ENCODE data around the gene CCR2.

Gene CCR2

GRCh38 chr3:46405301-46406019 lies 51.5 kb downstream of the CCR2 start:
- DNase-seq: no peak

GRCh38 chr3:46406443-46406787 lies 52.5 kb downstream of the CCR2 start:
- peak; percentile 10 for DNase-seq

GRCh38 chr3:46406788-46407611 lies 53.1 kb downstream of the CCR2 start, which contains the start of the genes CCR5AS and CCRL2:
TSS of gene CCR5AS (minus strand) at chr3:46407066.
TSS of gene CCRL2 (plus strand) at chr3:46407259. CDS start at chr3:46408080, 821 bp downstream.
- peak; percentile 54 for DNase-seq

GRCh38 chr3:46407970-46408369 lies 54.1 kb downstream of the CCR2 start:
- DNase-seq: no peak

- no peak for DNase-seq
Observed at GRCh38 chr3:46408853-46409252, 54.9 kb downstream of the CCR2 start.

DNA sequence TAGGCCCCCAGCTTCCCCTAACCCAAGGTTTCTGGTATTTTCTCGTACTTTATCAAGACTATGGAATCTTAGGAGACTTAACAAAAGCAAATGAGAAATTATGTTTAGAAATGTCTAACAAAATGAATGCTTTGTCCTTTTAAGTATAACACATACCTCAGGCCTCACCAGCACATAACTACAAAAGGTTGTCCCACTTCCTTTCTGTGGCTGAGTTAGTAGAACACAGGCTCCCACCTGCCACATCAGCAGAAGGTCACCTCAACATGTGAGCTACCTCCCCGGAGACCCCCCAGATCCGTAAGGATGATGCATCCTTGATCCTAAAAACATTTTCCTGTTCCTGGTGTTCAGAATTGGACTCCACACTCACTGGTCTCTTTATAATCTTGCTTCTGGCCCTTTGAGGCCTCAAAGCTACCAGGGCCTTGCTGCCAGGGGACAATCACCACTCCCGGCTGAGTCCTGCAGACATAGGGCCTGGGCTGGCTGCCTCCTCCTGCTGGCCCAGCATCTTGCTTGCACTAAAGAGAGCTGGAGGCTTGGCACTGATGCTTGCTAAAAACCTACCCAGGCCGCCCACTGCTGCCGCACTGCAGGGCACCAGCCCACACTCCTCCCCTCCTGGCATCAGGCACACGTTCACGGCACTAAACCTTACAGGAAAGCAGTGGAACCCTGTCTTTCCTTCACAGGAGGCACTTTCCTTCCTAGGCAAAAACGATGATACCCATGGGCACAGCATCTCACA lies 56.0 kb downstream of the CCR2 start:
- no peak for DNase-seq
